GM12878 (cell line): ENCODE measurements around the gene CA9. TPM values are rescaled to one million over a fixed set of nuclear protein-coding genes. Genes with fewer than 3 reads are reported as not detected.

Experiments used
- ATAC-seq: fragments of 200-7000 bp; cut with Tn5 transposase; 3 replicates; pipeline ENCODE4 v1.9.1; 2020; ENCODE audit warnings: mild to moderate bottlenecking, moderate library complexity
- BruUV-seq: library from RNA; stranded (reverse); fragments of 400-500 nt; replicated peaks from 2 replicates; lab custom pipeline; 2021; lab: Mats Ljungman, UMichigan
- CTCF ChIA-PET: fragments of 300-600 bp; sonication (Branson Sonifier 250); formaldehyde crosslinking; extraction: SDS; loops from one replicate; lab custom pipeline; 2021; ENCODE audit warnings: inconsistent platforms; lab: Yijun Ruan, JAX
- POLR2A ChIA-PET: fragments of 350-600 bp; formaldehyde crosslinking; extraction: SDS; loops from one replicate; lab custom pipeline; 2021; ENCODE audit warnings: inconsistent platforms; lab: Charles Lee
- RAD21 ChIA-PET: fragments of 300-600 bp; sonication (Branson Sonifier 250); formaldehyde crosslinking; loops from one replicate; lab custom pipeline; 2023; ENCODE audit warnings: antibody characterized with exemption; ENCODE audit not compliant: unreplicated experiment; lab: Charles Lee
- SMC1A ChIA-PET: fragments of 300-600 bp; sonication (Branson Sonifier 250); formaldehyde crosslinking; loops from one replicate; lab custom pipeline; 2023; ENCODE audit not compliant: unreplicated experiment, uncharacterized antibody; lab: Charles Lee
- DNase-seq: peaks from one replicate; pipeline ENCODE4 v3.0.0-alpha.2; 2011; ENCODE audit warnings: low read depth, low spot score
- FAIRE-seq: peaks from 3 replicates; lab custom pipeline; 2011; peaks lifted over from hg19 to GRCh38; lab: Jason Lieb, UNC
- H2AFZ ChIP-seq: 2 replicates; pipeline ENCODE4 v1.6.0; 2011; ENCODE audit warnings: low read depth, low read length, control low read depth; ENCODE audit not compliant: control insufficient read depth
- H3K27ac ChIP-seq: 2 replicates; pipeline ENCODE4 v1.5.1; 2011; ENCODE audit warnings: control low read depth; ENCODE audit not compliant: control insufficient read depth, insufficient read depth
- H3K27me3 ChIP-seq, 2 experiments: replicated peaks in 1 of 2; 2 replicates each; pipeline versions ENCODE4 v1.6.0 to v1.6.1; 2011; ENCODE audit warnings: low read length in 1 of 2; ENCODE audit not compliant: control insufficient read depth in 2 of 2, insufficient read depth in 2 of 2
- H3K36me3 ChIP-seq, 2 experiments: 2 replicates each; pipeline ENCODE4 v1.5.1; 2011; ENCODE audit warnings: low read length in 1 of 2; ENCODE audit not compliant: control insufficient read depth in 2 of 2, insufficient read depth in 2 of 2
- H3K4me1 ChIP-seq: 2 replicates; pipeline ENCODE4 v1.6.1; 2011; ENCODE audit warnings: mild to moderate bottlenecking, low read length, moderate library complexity, mixed read lengths; ENCODE audit not compliant: control insufficient read depth, insufficient read depth
- H3K4me2 ChIP-seq: 2 replicates; pipeline ENCODE4 v1.6.0; 2011; ENCODE audit warnings: control low read depth; ENCODE audit not compliant: control insufficient read depth, insufficient read depth
- H3K4me3 ChIP-seq: fragments of 200-600 bp; sonication (generic); 2 replicates; pipeline ENCODE4 v1.5.1; 2016
- H3K79me2 ChIP-seq: 2 replicates; pipeline ENCODE4 v1.6.0; 2011; ENCODE audit warnings: low read length; ENCODE audit not compliant: control insufficient read depth, insufficient read depth
- H3K9ac ChIP-seq: 2 replicates; pipeline ENCODE4 v1.8.0; 2011; ENCODE audit warnings: low read length, control low read depth, mixed read lengths; ENCODE audit not compliant: control insufficient read depth, insufficient read depth
- H3K9me3 ChIP-seq: replicated peaks from 3 replicates; pipeline ENCODE4 v1.5.1; 2011; ENCODE audit warnings: mild to moderate bottlenecking, low read length; ENCODE audit not compliant: control insufficient read depth, insufficient read depth
- H4K20me1 ChIP-seq: 2 replicates; pipeline ENCODE4 v1.6.0; 2011; ENCODE audit not compliant: control insufficient read depth, insufficient read depth
- ASH2L ChIP-seq: fragments of 300-600, 200-600 bp; sonication (generic); IDR thresholded peaks from 2 replicates; pipeline ENCODE4 v1.6.1; 2017; ENCODE audit warnings: low read depth, mild to moderate bottlenecking, borderline replicate concordance
- BACH1 ChIP-seq: fragments of 450-650 bp; IDR thresholded peaks from 2 replicates; pipeline ENCODE4 v1.6.1; 2017; ENCODE audit warnings: mild to moderate bottlenecking, borderline replicate concordance
- BHLHE40 ChIP-seq, 2 experiments: fragments of 450-650 bp in 1 of 2; IDR thresholded peaks; 2 replicates each; pipeline ENCODE4 v1.6.1; 2011 to 2017; ENCODE audit warnings: low read depth in 2 of 2, borderline replicate concordance in 1 of 2, improper control_type of control experiment in 1 of 2, low read length in 1 of 2, mild to moderate bottlenecking in 1 of 2
- FOXM1 ChIP-seq: IDR thresholded peaks from 2 replicates; pipeline ENCODE4 v1.6.1; 2012; ENCODE audit warnings: low read depth, mild to moderate bottlenecking, inconsistent platforms, low read length, moderate library complexity
- GATAD2B ChIP-seq: fragments of 450-650 bp; conservative IDR thresholded peaks from 2 replicates; pipeline ENCODE4 v1.6.1; 2017; ENCODE audit warnings: low read depth, mild to moderate bottlenecking, moderate library complexity
- LARP7 ChIP-seq: fragments of 450-650 bp; IDR thresholded peaks from 2 replicates; pipeline ENCODE4 v1.6.1; 2017; ENCODE audit warnings: mild to moderate bottlenecking
- MYC ChIP-seq: IDR thresholded peaks from 2 replicates; pipeline ENCODE4 v1.6.1; 2011; ENCODE audit warnings: mild to moderate bottlenecking, low read length, moderate library complexity, inconsistent platforms; ENCODE audit not compliant: insufficient read depth, insufficient replicate concordance, insufficient read length, severe bottlenecking
- NBN ChIP-seq: fragments of 450-650 bp; IDR thresholded peaks from 2 replicates; pipeline ENCODE4 v1.6.1; 2016
- RAD21 ChIP-seq: IDR thresholded peaks from 2 replicates; pipeline ENCODE4 v1.6.1; 2011; ENCODE audit warnings: mild to moderate bottlenecking, low read depth, low read length, moderate library complexity; ENCODE audit not compliant: insufficient read depth
- RFX5 ChIP-seq: IDR thresholded peaks from 2 replicates; pipeline ENCODE4 v1.6.1; 2011; ENCODE audit warnings: low read depth, low read length, improper control_type of control experiment
- SMARCA5 ChIP-seq: fragments of 450-650 bp; IDR thresholded peaks from 2 replicates; pipeline ENCODE4 v1.6.1; 2017; ENCODE audit warnings: mild to moderate bottlenecking
- SRF ChIP-seq, 2 experiments: IDR thresholded peaks; 2 replicates each; pipeline ENCODE4 v1.6.1; 2011; ENCODE audit warnings: low read depth in 2 of 2, low read length in 2 of 2, mild to moderate bottlenecking in 1 of 2, moderate library complexity in 1 of 2
- SUZ12 ChIP-seq: fragments of 200-600 bp; sonication (generic); IDR thresholded peaks from one replicate; pipeline ENCODE4 v1.6.1; 2018; ENCODE audit warnings: antibody characterized with exemption, mild to moderate bottlenecking; ENCODE audit not compliant: unreplicated experiment
- WGBS: methylation state at CpG from one replicate; pipeline ENCODE4 v1.1.6; 2016; ENCODE audit warnings: low lambda C conversion rate; ENCODE audit not compliant: insufficient replicate concordance, insufficient coverage; ENCODE audit errors: missing lambda C conversion rate; 5-methylcytosine and 5-hydroxymethylcytosine counted together
- in situ Hi-C: fragments of 300-500 bp; cut with MboI; formaldehyde crosslinking; loops from 9 replicates; pipeline ENCODE4 v1.14.3; 2018; ENCODE audit warnings: mixed read lengths
- intact Hi-C: fragments of 100-400 bp; cut with micrococcal nuclease; formaldehyde crosslinking; loops from one replicate; pipeline ENCODE4 v1.14.2; 2022; ENCODE audit not compliant: unreplicated experiment
- polyA plus RNA-seq, 11 experiments: library from polyadenylated mRNA; depleted of rRNA in 4 of 11; unstranded in 6 of 11; stranded (reverse) in 5 of 11; fragments of >200 nt; fragmentation: Nextera tagmentation in 4 of 11; fragmentation: Illumina TruSeq in 1 of 11; extraction: Ambion mirVana in 4 of 11; extraction: Trizol in 1 of 11; gene quantifications; 1 replicate in 1 of 11; 2 replicates in 10 of 11; pipeline versions ENCODE4 v1.2.1 to v1.2.3, GENCODE V29; 2011 to 2016; ENCODE audit warnings: inconsistent platforms in 2 of 11, missing spikeins in 2 of 11, low read depth in 1 of 11
- total RNA-seq, 4 experiments: library from RNA; depleted of rRNA in 3 of 4; stranded (reverse); fragments of >200 nt in 3 of 4; fragmentation: Illumina TruSeq in 1 of 4; extraction: Trizol in 1 of 4; gene quantifications; 2 replicates each; pipeline versions ENCODE4 v1.2.1 to v1.2.3, GENCODE V29; 2013 to 2021
- TF ChIP-seq, protein P1 (sequence below): IDR thresholded peaks from 2 replicates; pipeline ENCODE4 v1.6.1; 2012; ENCODE audit warnings: low read depth, low read length, improper control_type of control experiment
- TF ChIP-seq, protein P2 (sequence below): fragments of 450-650 bp; IDR thresholded peaks from 2 replicates; pipeline ENCODE4 v1.6.1; 2018; ENCODE audit warnings: mild to moderate bottlenecking, low read depth, moderate library complexity; ENCODE audit not compliant: partially characterized antibody
- TF ChIP-seq, protein P3 (sequence below): IDR thresholded peaks from 2 replicates; pipeline ENCODE4 v1.6.1; 2012; ENCODE audit warnings: low read depth, low read length, improper control_type of control experiment
- TF ChIP-seq, protein P4 (sequence below): fragments of 450-650 bp; IDR thresholded peaks from 2 replicates; pipeline ENCODE4 v1.6.1; 2017; ENCODE audit warnings: mild to moderate bottlenecking, low read depth, inconsistent platforms; ENCODE audit not compliant: poor library complexity, severe bottlenecking

Gene CA9
- total and polyA plus RNA-seq, 10 of the 15 experiments (the other 5 are each of a cell fraction or from before 2014, with no cell fraction given) = 0.53 to 6.6 (median 1.2) TPM

DNA sequence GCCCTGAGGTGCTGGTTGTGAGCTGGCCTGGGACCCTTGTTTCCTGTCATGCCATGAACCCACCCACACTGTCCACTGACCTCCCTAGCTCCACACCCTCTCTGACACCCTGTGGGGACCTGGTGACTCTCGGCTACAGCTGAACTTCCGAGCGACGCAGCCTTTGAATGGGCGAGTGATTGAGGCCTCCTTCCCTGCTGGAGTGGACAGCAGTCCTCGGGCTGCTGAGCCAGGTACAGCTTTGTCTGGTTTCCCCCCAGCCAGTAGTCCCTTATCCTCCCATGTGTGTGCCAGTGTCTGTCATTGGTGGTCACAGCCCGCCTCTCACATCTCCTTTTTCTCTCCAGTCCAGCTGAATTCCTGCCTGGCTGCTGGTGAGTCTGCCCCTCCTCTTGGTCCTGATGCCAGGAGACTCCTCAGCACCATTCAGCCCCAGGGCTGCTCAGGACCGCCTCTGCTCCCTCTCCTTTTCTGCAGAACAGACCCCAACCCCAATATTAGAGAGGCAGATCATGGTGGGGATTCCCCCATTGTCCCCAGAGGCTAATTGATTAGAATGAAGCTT is 6.1 kb downstream of the CA9 start:
- Histone ChIP-seq H3K9me3 (no peaks in the 10 kb centered on the region), H3K4me1 (peaks cover 8% of the 10 kb centered on the region), H3K27ac (no peak overlapping the region), H3K4me2 (no peak overlapping the region), H3K36me3 (no peaks in the 10 kb centered on the region), H3K9ac (no peak overlapping the region), H4K20me1 (no peaks in the 10 kb centered on the region), H3K79me2 (no peaks in the 10 kb centered on the region), H3K4me3 (no peak overlapping the region), H3K27me3 (peaks cover 0 to 6% of the 10 kb centered on the region in 2 experiments; a peak in 2 of 4 replicates), H2AFZ (no peak overlapping the region)
- ChIA-PET RAD21 (interaction anchor here (1.1 to 1.2 kb wide), 2 partner anchors 9 to 15 kb away, joined by 3 to 4 read pairs; partner anchors contain the start of gene ARHGEF39), CTCF (interaction anchor here (1.3 to 2.6 kb wide), 3 partner anchors 16 to 47 kb away, joined by 3 to 28 read pairs (median 6); no protein-coding TSS in a partner anchor), SMC1A (interaction anchor here (0.7 to 1.8 kb wide), 5 partner anchors 10 to 202 kb away, joined by 3 to 6 read pairs (median 3); no protein-coding TSS in a partner anchor), POLR2A (interaction anchor here (0.8 to 1.8 kb wide), 3 partner anchors 14 to 48 kb away, joined by 3 to 5 read pairs (median 3); partner anchors contain the start of gene SIT1)
- intact Hi-C loops = no loop called here
- in situ Hi-C loops = no loop called here
- BruUV-seq = no TSS peak
- WGBS = 80% methylated on average over 8 of the region's 8 CpGs
- no peak for FAIRE-seq
- no peak for DNase-seq
- no peak for ATAC-seq
- TF ChIP-seq RAD21 (no peak), BACH1 (no peak), SMARCA5 (no peak), LARP7 (no peak), FOXM1 (no peak), ASH2L (no peak), GATAD2B (no peak), NBN (no peak), MYC (no peak), SRF (IDR thresholded peaks at IDR 0.05; ENCODE audit: low read depth in 2 of 2, low read length in 2 of 2) (no peak), SUZ12 (no peak), RFX5 (no peak), BHLHE40 (IDR thresholded peaks at IDR 0.05; ENCODE audit: borderline replicate concordance in 1 of 2, low read depth in 2 of 2, low read length in 1 of 2) (no peak)
- TF ChIP-seq, protein P1, sequence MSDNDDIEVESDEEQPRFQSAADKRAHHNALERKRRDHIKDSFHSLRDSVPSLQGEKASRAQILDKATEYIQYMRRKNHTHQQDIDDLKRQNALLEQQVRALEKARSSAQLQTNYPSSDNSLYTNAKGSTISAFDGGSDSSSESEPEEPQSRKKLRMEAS = no peak
- TF ChIP-seq, protein P2, sequence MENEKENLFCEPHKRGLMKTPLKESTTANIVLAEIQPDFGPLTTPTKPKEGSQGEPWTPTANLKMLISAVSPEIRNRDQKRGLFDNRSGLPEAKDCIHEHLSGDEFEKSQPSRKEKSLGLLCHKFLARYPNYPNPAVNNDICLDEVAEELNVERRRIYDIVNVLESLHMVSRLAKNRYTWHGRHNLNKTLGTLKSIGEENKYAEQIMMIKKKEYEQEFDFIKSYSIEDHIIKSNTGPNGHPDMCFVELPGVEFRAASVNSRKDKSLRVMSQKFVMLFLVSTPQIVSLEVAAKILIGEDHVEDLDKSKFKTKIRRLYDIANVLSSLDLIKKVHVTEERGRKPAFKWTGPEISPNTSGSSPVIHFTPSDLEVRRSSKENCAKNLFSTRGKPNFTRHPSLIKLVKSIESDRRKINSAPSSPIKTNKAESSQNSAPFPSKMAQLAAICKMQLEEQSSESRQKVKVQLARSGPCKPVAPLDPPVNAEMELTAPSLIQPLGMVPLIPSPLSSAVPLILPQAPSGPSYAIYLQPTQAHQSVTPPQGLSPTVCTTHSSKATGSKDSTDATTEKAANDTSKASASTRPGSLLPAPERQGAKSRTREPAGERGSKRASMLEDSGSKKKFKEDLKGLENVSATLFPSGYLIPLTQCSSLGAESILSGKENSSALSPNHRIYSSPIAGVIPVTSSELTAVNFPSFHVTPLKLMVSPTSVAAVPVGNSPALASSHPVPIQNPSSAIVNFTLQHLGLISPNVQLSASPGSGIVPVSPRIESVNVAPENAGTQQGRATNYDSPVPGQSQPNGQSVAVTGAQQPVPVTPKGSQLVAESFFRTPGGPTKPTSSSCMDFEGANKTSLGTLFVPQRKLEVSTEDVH = no peak
- TF ChIP-seq, protein P3, sequence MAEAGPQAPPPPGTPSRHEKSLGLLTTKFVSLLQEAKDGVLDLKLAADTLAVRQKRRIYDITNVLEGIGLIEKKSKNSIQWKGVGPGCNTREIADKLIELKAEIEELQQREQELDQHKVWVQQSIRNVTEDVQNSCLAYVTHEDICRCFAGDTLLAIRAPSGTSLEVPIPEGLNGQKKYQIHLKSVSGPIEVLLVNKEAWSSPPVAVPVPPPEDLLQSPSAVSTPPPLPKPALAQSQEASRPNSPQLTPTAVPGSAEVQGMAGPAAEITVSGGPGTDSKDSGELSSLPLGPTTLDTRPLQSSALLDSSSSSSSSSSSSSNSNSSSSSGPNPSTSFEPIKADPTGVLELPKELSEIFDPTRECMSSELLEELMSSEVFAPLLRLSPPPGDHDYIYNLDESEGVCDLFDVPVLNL = no peak
- TF ChIP-seq, protein P4, sequence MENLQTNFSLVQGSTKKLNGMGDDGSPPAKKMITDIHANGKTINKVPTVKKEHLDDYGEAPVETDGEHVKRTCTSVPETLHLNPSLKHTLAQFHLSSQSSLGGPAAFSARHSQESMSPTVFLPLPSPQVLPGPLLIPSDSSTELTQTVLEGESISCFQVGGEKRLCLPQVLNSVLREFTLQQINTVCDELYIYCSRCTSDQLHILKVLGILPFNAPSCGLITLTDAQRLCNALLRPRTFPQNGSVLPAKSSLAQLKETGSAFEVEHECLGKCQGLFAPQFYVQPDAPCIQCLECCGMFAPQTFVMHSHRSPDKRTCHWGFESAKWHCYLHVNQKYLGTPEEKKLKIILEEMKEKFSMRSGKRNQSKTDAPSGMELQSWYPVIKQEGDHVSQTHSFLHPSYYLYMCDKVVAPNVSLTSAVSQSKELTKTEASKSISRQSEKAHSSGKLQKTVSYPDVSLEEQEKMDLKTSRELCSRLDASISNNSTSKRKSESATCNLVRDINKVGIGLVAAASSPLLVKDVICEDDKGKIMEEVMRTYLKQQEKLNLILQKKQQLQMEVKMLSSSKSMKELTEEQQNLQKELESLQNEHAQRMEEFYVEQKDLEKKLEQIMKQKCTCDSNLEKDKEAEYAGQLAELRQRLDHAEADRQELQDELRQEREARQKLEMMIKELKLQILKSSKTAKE = no peak
